ENCODE measurements around the gene TBC1D14.
A peak's percentile ranks its signal among the peaks of the same experiment; 100 is the strongest.
"Not testable (repeated sequence)": the region's sequence is repeated elsewhere in the genome, so short reads cannot be mapped to it uniquely, and the experiment has no call there.

TBC1D14 gene

GRCh38 chr4:6910340-6910959 is 824 bp downstream of the TBC1D14 start:
- TF ChIP-seq, protein P1, sequence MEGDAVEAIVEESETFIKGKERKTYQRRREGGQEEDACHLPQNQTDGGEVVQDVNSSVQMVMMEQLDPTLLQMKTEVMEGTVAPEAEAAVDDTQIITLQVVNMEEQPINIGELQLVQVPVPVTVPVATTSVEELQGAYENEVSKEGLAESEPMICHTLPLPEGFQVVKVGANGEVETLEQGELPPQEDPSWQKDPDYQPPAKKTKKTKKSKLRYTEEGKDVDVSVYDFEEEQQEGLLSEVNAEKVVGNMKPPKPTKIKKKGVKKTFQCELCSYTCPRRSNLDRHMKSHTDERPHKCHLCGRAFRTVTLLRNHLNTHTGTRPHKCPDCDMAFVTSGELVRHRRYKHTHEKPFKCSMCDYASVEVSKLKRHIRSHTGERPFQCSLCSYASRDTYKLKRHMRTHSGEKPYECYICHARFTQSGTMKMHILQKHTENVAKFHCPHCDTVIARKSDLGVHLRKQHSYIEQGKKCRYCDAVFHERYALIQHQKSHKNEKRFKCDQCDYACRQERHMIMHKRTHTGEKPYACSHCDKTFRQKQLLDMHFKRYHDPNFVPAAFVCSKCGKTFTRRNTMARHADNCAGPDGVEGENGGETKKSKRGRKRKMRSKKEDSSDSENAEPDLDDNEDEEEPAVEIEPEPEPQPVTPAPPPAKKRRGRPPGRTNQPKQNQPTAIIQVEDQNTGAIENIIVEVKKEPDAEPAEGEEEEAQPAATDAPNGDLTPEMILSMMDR (IDR thresholded peaks at IDR 0.05; ENCODE audit: low read length, missing control alignments) = peak; percentile 6
- no peak for DNase-seq (ENCODE audit: low read depth)
- H3K4me3 ChIP-seq (replicated peaks; ENCODE audit: low read depth, low read length) = peak overlapping the region; percentile 75

DNA sequence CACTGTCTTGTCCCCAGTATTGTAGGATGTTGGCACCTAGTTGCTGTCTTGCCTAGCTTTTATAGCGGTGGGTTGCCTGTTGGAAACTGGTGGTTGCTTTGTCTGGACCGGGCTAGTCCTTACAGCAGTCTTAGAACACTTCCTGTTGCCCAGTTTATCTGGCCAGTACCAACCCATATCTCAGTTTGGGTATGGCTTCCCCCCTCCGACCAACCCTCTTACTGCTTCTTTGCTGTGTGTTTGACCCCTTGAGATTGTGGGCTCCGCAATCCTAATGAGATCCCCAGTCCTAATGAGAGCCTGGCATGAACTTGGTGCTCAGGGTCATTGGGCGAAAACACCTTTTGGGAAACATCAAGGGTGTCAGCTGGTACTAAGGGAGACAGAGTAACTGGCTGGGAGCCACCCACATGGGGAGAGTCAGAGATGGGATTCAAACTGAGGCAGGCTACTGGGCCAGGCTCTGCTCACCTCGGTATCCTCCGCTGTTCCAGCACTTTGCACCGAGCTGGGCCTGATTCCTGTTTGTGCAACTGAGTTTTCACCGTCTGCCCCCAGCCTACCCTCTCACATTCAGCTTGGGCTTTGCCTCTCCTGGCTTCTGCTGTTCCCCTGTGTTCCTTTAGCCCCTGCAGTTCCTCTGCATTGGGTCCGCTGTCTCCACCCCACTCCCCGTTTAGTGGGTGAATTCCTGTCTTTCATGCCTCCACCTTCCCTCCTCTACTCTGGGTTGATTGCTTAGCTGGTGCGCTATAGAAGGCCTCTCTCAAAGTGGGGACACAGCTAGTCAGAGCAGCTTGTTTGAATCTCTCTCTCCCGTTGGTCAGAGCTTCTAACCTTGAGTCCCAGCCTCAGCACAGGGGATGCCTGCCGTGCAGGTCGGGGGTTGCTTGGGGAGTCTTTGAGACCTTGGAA is 1.6 kb downstream of the TBC1D14 start:
- no peak overlapping the region for H3K4me3 ChIP-seq (replicated peaks; ENCODE audit: low read depth, low read length)
- no peak for DNase-seq (ENCODE audit: low read depth)
- TF ChIP-seq, protein P1 (IDR thresholded peaks at IDR 0.05; ENCODE audit: low read length, missing control alignments) = no peak

GRCh38 chr4:6911917-6912316 is 2.3 kb downstream of the TBC1D14 start:
- H3K4me3 ChIP-seq (replicated peaks; ENCODE audit: low read depth, low read length) = not testable (repeated sequence)

GRCh38 chr4:6912441-6912840 is 2.8 kb downstream of the TBC1D14 start:
- no peak overlapping the region for H3K4me3 ChIP-seq (replicated peaks; ENCODE audit: low read depth, low read length)
- TF ChIP-seq, protein P1 (IDR thresholded peaks at IDR 0.05; ENCODE audit: low read length, missing control alignments) = no peak
- no peak for DNase-seq (ENCODE audit: low read depth)

More at GRCh38 chr4:6911917-6912316, 2.3 kb downstream of the TBC1D14 start:
- DNase-seq (ENCODE audit: low read depth) = not testable (repeated sequence)

- TF ChIP-seq, protein P1 (IDR thresholded peaks at IDR 0.05; ENCODE audit: low read length, missing control alignments) = no peak
- no peak for DNase-seq (ENCODE audit: low read depth)
- no peak overlapping the region for H3K4me3 ChIP-seq (replicated peaks; ENCODE audit: low read depth, low read length)
Observed at GRCh38 chr4:6913350-6913905, 3.8 kb downstream of the TBC1D14 start.

GRCh38 chr4:6914448-6914847 is 4.8 kb downstream of the TBC1D14 start:
- no peak overlapping the region for H3K4me3 ChIP-seq (replicated peaks; ENCODE audit: low read depth, low read length)
- TF ChIP-seq, protein P1 (IDR thresholded peaks at IDR 0.05; ENCODE audit: low read length, missing control alignments) = no peak
- DNase-seq (ENCODE audit: low read depth) = no peak

Measured in fibroblast of pulmonary artery (primary cell).